ENCODE results near the gene SYT17.

The SYT17 gene

DNA sequence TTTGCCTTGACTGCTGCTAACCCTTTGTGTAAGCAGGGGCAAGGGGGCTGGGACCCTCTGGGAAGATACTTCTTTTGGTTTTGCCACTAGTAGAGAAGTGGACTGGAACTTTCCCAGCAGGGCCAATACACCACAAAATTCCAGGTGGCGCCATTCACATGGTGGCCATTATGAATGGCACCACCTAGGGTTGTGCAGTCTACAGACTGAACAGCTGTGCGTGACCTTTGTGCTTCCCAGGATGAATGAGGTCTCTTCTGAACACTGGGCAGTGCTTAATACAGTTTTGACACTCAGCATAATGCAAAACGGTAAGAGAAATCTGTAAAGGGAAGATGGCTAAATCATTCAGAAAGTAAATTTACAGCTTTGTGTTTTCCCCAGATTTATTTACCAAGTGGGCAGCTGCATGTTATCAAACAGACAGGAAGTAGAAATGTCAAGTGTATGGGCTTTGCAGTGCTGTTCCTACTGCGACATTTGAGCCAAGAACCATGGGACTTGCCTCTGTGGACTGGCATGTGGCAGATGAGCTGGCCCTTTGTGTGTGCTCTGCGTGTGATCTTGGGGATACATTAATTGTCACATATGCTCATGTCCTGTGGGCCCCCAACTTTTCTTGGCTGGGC, 9.2 kb downstream of the SYT17 start:
- H3K27me3 Mint-ChIP-seq (ENCODE audit: low read depth, poor library complexity) = peaks cover 16% of the 10 kb centered on the region
- no peaks in the 10 kb centered on the region for H3K36me3 Mint-ChIP-seq (ENCODE audit: low read depth)
- H3K9me3 Mint-ChIP-seq = no peaks in the 10 kb centered on the region
- no peak overlapping the region for H3K4me3 Mint-ChIP-seq
- DNase-seq = no peak
- TF ChIP-seq, protein P1, sequence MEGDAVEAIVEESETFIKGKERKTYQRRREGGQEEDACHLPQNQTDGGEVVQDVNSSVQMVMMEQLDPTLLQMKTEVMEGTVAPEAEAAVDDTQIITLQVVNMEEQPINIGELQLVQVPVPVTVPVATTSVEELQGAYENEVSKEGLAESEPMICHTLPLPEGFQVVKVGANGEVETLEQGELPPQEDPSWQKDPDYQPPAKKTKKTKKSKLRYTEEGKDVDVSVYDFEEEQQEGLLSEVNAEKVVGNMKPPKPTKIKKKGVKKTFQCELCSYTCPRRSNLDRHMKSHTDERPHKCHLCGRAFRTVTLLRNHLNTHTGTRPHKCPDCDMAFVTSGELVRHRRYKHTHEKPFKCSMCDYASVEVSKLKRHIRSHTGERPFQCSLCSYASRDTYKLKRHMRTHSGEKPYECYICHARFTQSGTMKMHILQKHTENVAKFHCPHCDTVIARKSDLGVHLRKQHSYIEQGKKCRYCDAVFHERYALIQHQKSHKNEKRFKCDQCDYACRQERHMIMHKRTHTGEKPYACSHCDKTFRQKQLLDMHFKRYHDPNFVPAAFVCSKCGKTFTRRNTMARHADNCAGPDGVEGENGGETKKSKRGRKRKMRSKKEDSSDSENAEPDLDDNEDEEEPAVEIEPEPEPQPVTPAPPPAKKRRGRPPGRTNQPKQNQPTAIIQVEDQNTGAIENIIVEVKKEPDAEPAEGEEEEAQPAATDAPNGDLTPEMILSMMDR (IDR thresholded peaks at IDR 0.05) = no peak
- no peak overlapping the region for H3K27ac Mint-ChIP-seq
- H3K4me1 Mint-ChIP-seq = peaks cover 6% of the 10 kb centered on the region

- Mint-ChIP-seq H3K4me1 (peaks cover 10% of the 10 kb centered on the region), H3K36me3 (ENCODE audit: low read depth) (peaks cover 4% of the 10 kb centered on the region), H3K27ac (no peak overlapping the region)
Measured at GRCh38 chr16:19179546-19180490, 11.8 kb downstream of the SYT17 start.

GRCh38 chr16:19180741-19181140, 12.7 kb downstream of the SYT17 start:
- no peaks in the 10 kb centered on the region for H3K9me3 Mint-ChIP-seq
- H3K27me3 Mint-ChIP-seq (ENCODE audit: low read depth, poor library complexity) = peaks cover 8% of the 10 kb centered on the region
- no peak overlapping the region for H3K27ac Mint-ChIP-seq
- H3K4me1 Mint-ChIP-seq = peaks cover 10% of the 10 kb centered on the region
- H3K36me3 Mint-ChIP-seq (ENCODE audit: low read depth) = peaks cover 4% of the 10 kb centered on the region
- no peak overlapping the region for H3K4me3 Mint-ChIP-seq
- TF ChIP-seq, protein P1 (IDR thresholded peaks at IDR 0.05) = no peak
- DNase-seq = no peak

More at GRCh38 chr16:19179546-19180490, 11.8 kb downstream of the SYT17 start:
- H3K27me3 Mint-ChIP-seq (ENCODE audit: low read depth, poor library complexity) = peaks cover 11% of the 10 kb centered on the region
- TF ChIP-seq, protein P1 (IDR thresholded peaks at IDR 0.05) = peak; percentile 63
- H3K4me3 Mint-ChIP-seq = no peak overlapping the region
- DNase-seq = peak; percentile 52
- H3K9me3 Mint-ChIP-seq = no peaks in the 10 kb centered on the region

DNA sequence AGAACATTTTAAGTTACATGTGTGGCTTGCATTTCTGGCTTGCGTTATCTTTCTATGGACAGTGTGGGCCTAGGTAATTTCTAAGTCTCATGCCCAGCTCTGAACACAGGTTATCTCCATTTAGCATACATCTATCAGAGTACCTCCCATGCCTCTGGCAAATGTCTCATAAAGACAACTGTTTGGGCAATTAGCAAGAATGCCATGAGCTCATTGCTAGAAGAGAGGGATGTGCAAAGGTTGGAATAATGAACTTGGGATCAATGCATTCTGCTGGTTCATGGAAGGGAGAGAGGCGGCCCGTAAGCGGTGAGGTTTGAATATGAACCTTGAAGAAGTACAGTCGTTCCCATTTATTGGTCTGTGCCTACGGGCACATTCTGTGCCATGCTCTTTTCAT, 14.4 kb downstream of the SYT17 start:
- H3K27me3 Mint-ChIP-seq (ENCODE audit: low read depth, poor library complexity) = peaks cover 11% of the 10 kb centered on the region
- TF ChIP-seq, protein P1 (IDR thresholded peaks at IDR 0.05) = no peak
- H3K27ac Mint-ChIP-seq = no peak overlapping the region
- no peak overlapping the region for H3K4me3 Mint-ChIP-seq
- no peaks in the 10 kb centered on the region for H3K9me3 Mint-ChIP-seq
- peaks cover 4% of the 10 kb centered on the region for H3K36me3 Mint-ChIP-seq (ENCODE audit: low read depth)
- DNase-seq = no peak
- peaks cover 10% of the 10 kb centered on the region for H3K4me1 Mint-ChIP-seq

GRCh38 chr16:19183187-19183586, 15.1 kb downstream of the SYT17 start:
- TF ChIP-seq, protein P1 (IDR thresholded peaks at IDR 0.05) = no peak
- DNase-seq = no peak
- no peak overlapping the region for H3K27ac Mint-ChIP-seq
- H3K4me1 Mint-ChIP-seq = peaks cover 10% of the 10 kb centered on the region
- H3K4me3 Mint-ChIP-seq = no peak overlapping the region
- peaks cover 10% of the 10 kb centered on the region for H3K27me3 Mint-ChIP-seq (ENCODE audit: low read depth, poor library complexity)
- H3K9me3 Mint-ChIP-seq = no peaks in the 10 kb centered on the region
- peaks cover 4% of the 10 kb centered on the region for H3K36me3 Mint-ChIP-seq (ENCODE audit: low read depth)
